Pons (tissue), 1 donor: ENCODE results near the gene DCAF12.
"Not testable (repeated sequence)": the region's sequence is repeated elsewhere in the genome, so short reads cannot be mapped to it uniquely, and the experiment has no call there.

ENCODE experiments used
- DNase-seq: peaks from one replicate; pipeline ENCODE4 v3.0.0-alpha.2; 2016; ENCODE audit warnings: low spot score

DCAF12 gene

GRCh38 chr9:34126207-34127034, at the start of gene DCAF12:
Gene DCAF12, minus strand, starts transcription at chr9:34126698. Its CDS starts 267 bp downstream, at chr9:34126431.
- DNase-seq: peak; percentile 92

GRCh38 chr9:34176089-34176488, 49.6 kb upstream of the DCAF12 start:
- no peak for DNase-seq

GRCh38 chr9:34171753-34172535, 45.4 kb upstream of the DCAF12 start:
- DNase-seq: peak; percentile 69

GRCh38 chr9:34170237-34170991, 43.9 kb upstream of the DCAF12 start:
- no peak for DNase-seq

- no peak for DNase-seq
These were observed 42.6 kb upstream of the DCAF12 start for GRCh38 chr9:34169125-34169524.

GRCh38 chr9:34163434-34163833, 36.9 kb upstream of the DCAF12 start:
- no peak for DNase-seq

- no peak for DNase-seq
These were observed 31.9 kb upstream of the DCAF12 start for GRCh38 chr9:34158362-34158869.

- DNase-seq: no peak
These were observed 31.4 kb upstream of the DCAF12 start for GRCh38 chr9:34157898-34158297.

GRCh38 chr9:34157318-34157717, 30.8 kb upstream of the DCAF12 start:
- no peak for DNase-seq

- DNase-seq: no peak
These were observed 27.6 kb upstream of the DCAF12 start for GRCh38 chr9:34154057-34154456.

- no peak for DNase-seq
These were observed 24.9 kb upstream of the DCAF12 start for GRCh38 chr9:34151398-34151797.

GRCh38 chr9:34145165-34145564, 18.7 kb upstream of the DCAF12 start:
- DNase-seq: no peak

GRCh38 chr9:34143116-34143515, 16.6 kb upstream of the DCAF12 start:
- no peak for DNase-seq

GRCh38 chr9:34140853-34141252, 14.4 kb upstream of the DCAF12 start:
- no peak for DNase-seq

GRCh38 chr9:34139477-34140146, 13.1 kb upstream of the DCAF12 start:
- peak; percentile 66 for DNase-seq

- DNase-seq: not testable (repeated sequence)
These were observed 12.1 kb upstream of the DCAF12 start for GRCh38 chr9:34138644-34139043.

- no peak for DNase-seq
These were observed 8.0 kb upstream of the DCAF12 start for GRCh38 chr9:34134521-34134920.

GRCh38 chr9:34133436-34133949, 7.0 kb upstream of the DCAF12 start:
- DNase-seq: no peak

GRCh38 chr9:34131571-34131970, 5.1 kb upstream of the DCAF12 start:
- DNase-seq: no peak

GRCh38 chr9:34127035-34127948, 794 bp upstream of the DCAF12 start:
- peak; percentile 10 for DNase-seq
